GM10248 (cell line): ENCODE results near the gene LPCAT1.

Experiments used
- CTCF ChIA-PET: fragments of 300-600 bp; sonication (Branson Sonifier 250); formaldehyde crosslinking; extraction: SDS; loops from one replicate; lab custom pipeline; 2021; ENCODE audit warnings: antibody characterized with exemption; lab: Yijun Ruan, JAX
- POLR2A ChIA-PET: fragments of 350-650 bp; sonication (Branson Sonifier 250); formaldehyde crosslinking; extraction: SDS; loops from one replicate; lab custom pipeline; 2020; ENCODE audit warnings: antibody characterized with exemption; lab: Yijun Ruan, JAX
- DNase-seq: peaks from one replicate; pipeline ENCODE4 v3.0.0; 2012; ENCODE audit errors: extremely low spot score
- TF ChIP-seq, protein P1 (sequence below): IDR thresholded peaks from 2 replicates; pipeline ENCODE4 v1.5.1; 2012; ENCODE audit warnings: mild to moderate bottlenecking, low read depth; ENCODE audit errors: extremely low read depth, missing control alignments, control extremely low read depth

LPCAT1 gene

DNA sequence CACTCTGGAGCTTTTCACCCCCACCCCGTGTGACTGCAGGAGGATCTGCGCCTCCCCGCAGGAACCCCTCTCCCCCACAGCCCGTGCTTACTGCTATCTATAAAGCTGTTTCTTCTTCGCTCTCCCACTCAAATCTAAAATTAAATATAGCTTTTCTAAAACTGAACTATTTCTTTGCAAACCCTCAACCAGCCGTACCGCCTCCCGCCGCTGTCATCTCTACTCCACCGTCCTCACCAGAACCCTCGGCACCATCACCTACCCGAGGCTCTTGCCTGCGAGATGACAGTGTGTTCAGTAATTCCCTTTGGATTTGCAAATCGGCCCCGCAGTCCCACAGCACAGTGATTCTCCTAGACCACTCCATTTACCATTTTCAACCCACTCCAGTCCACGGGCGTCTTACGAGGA is 13.6 kb downstream of the LPCAT1 start:
- DNase-seq: no peak
- ChIA-PET CTCF (interaction anchor here (1.0 to 1.2 kb wide), 2 partner anchors 12 to 26 kb away, joined by 3 to 4 read pairs; no protein-coding TSS in a partner anchor), POLR2A (no interaction called here)
- TF ChIP-seq, protein P1, sequence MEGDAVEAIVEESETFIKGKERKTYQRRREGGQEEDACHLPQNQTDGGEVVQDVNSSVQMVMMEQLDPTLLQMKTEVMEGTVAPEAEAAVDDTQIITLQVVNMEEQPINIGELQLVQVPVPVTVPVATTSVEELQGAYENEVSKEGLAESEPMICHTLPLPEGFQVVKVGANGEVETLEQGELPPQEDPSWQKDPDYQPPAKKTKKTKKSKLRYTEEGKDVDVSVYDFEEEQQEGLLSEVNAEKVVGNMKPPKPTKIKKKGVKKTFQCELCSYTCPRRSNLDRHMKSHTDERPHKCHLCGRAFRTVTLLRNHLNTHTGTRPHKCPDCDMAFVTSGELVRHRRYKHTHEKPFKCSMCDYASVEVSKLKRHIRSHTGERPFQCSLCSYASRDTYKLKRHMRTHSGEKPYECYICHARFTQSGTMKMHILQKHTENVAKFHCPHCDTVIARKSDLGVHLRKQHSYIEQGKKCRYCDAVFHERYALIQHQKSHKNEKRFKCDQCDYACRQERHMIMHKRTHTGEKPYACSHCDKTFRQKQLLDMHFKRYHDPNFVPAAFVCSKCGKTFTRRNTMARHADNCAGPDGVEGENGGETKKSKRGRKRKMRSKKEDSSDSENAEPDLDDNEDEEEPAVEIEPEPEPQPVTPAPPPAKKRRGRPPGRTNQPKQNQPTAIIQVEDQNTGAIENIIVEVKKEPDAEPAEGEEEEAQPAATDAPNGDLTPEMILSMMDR: no peak

DNA sequence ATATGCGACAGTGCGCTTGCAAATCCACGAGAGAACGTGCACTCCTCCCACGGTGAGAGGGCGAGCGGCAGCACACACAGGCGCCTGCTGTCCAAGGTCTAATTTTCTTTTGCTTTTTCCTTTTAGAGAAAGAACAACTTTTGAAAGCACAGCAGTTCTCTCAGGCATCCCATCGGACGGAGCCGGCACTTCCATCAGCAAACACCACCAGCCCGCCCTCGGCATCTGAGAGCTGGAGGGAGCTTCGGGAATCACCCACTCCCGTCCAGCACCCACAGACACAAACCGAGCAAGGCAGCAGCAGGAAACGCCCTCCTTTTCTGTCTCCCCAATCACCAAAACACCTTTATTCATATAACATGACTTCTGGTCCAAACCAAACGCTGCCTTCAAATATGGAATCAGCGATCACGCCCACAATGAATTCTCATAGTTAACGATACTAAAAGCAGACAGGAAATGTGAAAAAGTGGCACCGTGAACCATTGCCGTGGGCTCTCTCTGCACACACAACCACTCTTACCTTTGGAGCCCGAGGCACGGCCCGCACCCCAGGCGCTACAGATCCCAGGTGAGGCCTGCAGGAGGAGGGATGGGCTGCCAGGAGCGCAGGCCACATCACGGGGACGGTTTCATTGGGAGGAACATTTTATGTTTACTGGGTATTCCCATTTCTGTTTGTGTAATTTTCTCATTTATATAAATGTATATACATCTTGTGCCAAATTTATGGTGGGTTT is 14.2 kb downstream of the LPCAT1 start:
- no peak for DNase-seq
- ChIA-PET CTCF (interaction anchor here (1.0 to 1.2 kb wide), 3 partner anchors 13 to 30 kb away, joined by 3 to 4 read pairs (median 3); no protein-coding TSS in a partner anchor), POLR2A (no interaction called here)
- TF ChIP-seq, protein P1: no peak

DNA sequence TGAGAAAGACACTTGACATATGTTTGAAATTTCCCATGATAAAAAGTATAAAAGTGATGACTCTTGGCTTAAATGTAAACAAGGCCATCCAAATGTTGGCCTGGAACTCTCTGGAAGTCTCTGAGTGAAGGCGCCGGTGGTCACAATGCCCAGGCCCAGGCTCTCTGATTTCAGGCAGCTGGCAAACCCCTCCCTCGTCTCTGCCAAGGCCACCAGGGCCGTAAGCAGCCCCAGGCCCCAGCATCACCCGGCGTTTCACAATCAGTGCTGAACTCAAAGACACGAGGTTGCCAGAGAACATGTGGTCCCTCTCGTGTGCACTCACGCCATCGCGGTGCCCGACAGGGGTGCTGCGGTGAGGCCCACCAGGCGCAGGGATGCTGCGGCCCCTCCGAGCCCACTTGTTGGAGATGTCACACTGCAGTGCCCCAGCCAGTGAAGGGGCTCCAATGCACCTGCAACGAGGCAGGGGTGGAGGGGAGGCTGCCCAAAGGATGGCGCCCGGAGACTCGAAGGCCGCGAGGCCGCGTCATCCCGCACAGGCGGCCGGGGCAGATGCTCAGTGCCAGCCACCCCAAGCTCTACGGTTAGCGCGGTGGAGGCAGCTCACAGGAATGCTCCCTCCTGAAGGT is 15.0 kb downstream of the LPCAT1 start:
- ChIA-PET POLR2A (no interaction called here), CTCF (interaction anchor here (1.1 kb wide), 1 partner anchor 30 kb away, joined by 3 read pairs; no protein-coding TSS in a partner anchor)
- TF ChIP-seq, protein P1: no peak
- no peak for DNase-seq

DNA sequence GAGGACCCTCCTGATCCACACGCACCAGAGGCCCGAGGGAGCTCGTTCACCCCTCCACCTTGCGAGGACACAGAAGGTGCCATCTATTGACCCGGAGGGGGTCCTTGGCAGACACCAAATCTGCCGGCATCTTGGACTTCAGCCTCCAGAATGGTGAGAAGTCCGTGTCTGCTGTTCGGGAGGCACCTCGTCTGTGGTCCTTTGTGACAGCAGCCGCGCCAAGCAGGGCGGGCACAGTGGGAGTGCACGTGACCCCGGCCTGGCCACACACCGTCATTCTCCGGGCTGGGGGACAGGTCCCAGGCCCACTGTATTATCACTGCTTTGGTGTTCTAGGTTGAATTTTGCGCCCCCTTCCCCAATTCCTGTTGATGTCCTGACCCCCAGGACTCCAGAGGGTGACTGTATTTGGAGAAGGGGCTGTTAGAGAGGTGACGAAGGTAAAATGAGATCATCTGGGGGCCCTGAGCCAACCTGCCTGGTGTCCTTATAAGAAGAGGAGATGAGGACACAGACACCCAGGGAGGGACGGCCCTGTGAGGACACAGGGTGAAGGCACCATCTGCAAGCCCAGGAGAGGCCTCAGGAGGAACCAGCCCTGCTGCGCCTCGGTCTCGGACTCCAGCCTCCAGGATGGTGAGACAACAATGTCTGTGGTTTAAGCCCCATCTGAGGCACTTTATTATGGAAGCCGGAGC is 15.7 kb downstream of the LPCAT1 start:
- no peak for DNase-seq
- TF ChIP-seq, protein P1: no peak
- ChIA-PET POLR2A (no interaction called here), CTCF (interaction anchor here (1.0 to 2.2 kb wide), 5 partner anchors 8 to 29 kb away, joined by 3 to 6 read pairs (median 3); partner anchors contain the start of gene LPCAT1)

DNA sequence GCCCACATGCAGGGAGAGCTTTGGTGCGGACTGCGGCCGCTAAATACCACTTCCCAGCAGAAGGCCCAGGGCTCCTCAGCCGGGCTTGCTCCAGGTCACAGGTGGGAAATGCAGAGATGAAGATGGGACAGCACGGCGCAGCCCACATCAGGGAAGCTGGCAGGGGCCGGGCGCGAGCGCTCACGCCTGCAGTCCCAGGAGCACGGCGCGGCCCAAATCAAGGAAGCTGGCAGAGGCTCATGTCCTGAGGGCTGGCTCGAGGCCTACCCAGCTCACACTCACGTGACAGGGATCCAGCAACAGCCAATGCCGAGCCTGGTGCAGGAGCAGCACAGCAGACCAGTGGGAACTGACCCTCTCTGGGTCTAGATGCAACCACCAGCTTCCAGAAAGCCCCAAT is 16.3 kb downstream of the LPCAT1 start:
- CTCF ChIA-PET: interaction anchor here (1.0 to 2.2 kb wide), 4 partner anchors 8 to 28 kb away, joined by 3 to 6 read pairs (median 3); partner anchors contain the start of gene LPCAT1
- POLR2A ChIA-PET: no interaction called here
- TF ChIP-seq, protein P1: no peak
- no peak for DNase-seq

DNA sequence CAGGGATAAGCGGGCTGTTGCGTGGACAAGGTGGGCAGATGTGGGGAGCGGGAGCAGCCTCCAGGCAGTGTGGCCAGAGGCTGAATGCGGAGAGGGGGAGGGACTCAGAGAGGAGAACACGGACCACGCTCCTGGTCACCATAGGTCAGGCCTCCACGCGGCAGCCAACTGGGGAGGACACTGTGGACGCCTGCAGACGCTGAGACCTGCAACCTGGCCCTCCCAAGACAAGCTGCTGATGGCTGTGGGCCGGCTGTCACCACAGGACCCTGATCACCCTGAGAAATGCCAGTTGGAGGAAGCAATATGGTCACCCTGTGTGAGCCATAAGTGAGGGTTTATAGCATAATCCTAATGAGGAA is 16.8 kb downstream of the LPCAT1 start:
- ChIA-PET POLR2A (interaction anchor here (1.7 kb wide), 1 partner anchor 27 kb away, joined by 4 read pairs; no protein-coding TSS in a partner anchor), CTCF (interaction anchor here (1.4 to 2.2 kb wide), 4 partner anchors 12 to 28 kb away, joined by 3 to 6 read pairs (median 3); partner anchors contain the start of gene LPCAT1)
- DNase-seq: no peak
- TF ChIP-seq, protein P1: no peak
